Subcutaneous abdominal adipose tissue (tissue), 5 donors: Measurements from ENCODE around the gene ZNF710.
A peak's percentile ranks its signal among the peaks of the same experiment; 100 is the strongest.
"Not testable (repeated sequence)": the region's sequence is repeated elsewhere in the genome, so short reads cannot be mapped to it uniquely, and the experiment has no call there.

Source experiments
- H3K27ac ChIP-seq: one replicate; pipeline ENCODE4 v1.7.0; 2013; ENCODE audit warnings: low read depth, mild to moderate bottlenecking, inconsistent platforms, low read length, moderate library complexity
- H3K27me3 ChIP-seq, 5 donors: one replicate each; pipeline ENCODE4 v1.7.0; 2013; ENCODE audit warnings: low read length in 5 of 5, inconsistent platforms in 1 of 5; ENCODE audit not compliant: control insufficient read depth in 5 of 5, insufficient read depth in 4 of 5
- H3K36me3 ChIP-seq, 5 donors: one replicate each; pipeline ENCODE4 v1.7.0; 2013; ENCODE audit warnings: low read length in 5 of 5; ENCODE audit not compliant: control insufficient read depth in 5 of 5, insufficient read depth in 5 of 5
- H3K4me1 ChIP-seq, 5 donors: one replicate each; pipeline ENCODE4 v1.7.0; 2013; ENCODE audit warnings: low read length in 5 of 5, mild to moderate bottlenecking in 3 of 5, moderate library complexity in 1 of 5; ENCODE audit not compliant: control insufficient read depth in 5 of 5, insufficient read depth in 5 of 5
- H3K4me3 ChIP-seq, 5 donors: one replicate each; pipeline ENCODE4 v1.7.0; 2013; ENCODE audit warnings: low read length in 5 of 5, low read depth in 1 of 5
- H3K9ac ChIP-seq, 5 donors: one replicate each; pipeline ENCODE4 v1.7.0; 2013; ENCODE audit warnings: low read length in 5 of 5, mild to moderate bottlenecking in 4 of 5, moderate library complexity in 3 of 5
- H3K9me3 ChIP-seq, 5 donors: one replicate each; pipeline ENCODE4 v1.7.0; 2013; ENCODE audit warnings: low read length in 5 of 5; ENCODE audit not compliant: control insufficient read depth in 5 of 5
- donor health status: healthy.
- donor health status: healthy.
- donor health status: healthy.
- donor health status: healthy.
- donor health status: healthy.

The ZNF710 gene

GRCh38 chr15:90108038-90108437, 106.9 kb downstream of the ZNF710 start:
- H3K4me1 ChIP-seq, result peaks cover 0 to 26% (median 11%) of the 10 kb centered on the region in 5 donors
- H3K9ac ChIP-seq, H3K27ac ChIP-seq, H3K9me3 ChIP-seq, H3K36me3 ChIP-seq, H3K27me3 ChIP-seq, H3K4me3 ChIP-seq: not testable (repeated sequence)

GRCh38 chr15:90109163-90109751, 108.1 kb downstream of the ZNF710 start:
- H3K9me3 ChIP-seq, H3K27ac ChIP-seq, H3K27me3 ChIP-seq, H3K4me3 ChIP-seq, H3K9ac ChIP-seq, H3K36me3 ChIP-seq: not testable (repeated sequence)
- peaks cover 0 to 22% (median 11%) of the 10 kb centered on the region in 5 donors for H3K4me1 ChIP-seq

- no peak overlapping the region for H3K27ac ChIP-seq
- no peaks in the 10 kb centered on the region for H3K36me3 ChIP-seq
- H3K27me3 ChIP-seq, result no peaks in the 10 kb centered on the region
- H3K9me3 ChIP-seq, result peaks cover 3 to 16% (median 11%) of the 10 kb centered on the region in 5 donors
- no peak overlapping the region for H3K9ac ChIP-seq
- H3K4me1 ChIP-seq, result no peaks in the 10 kb centered on the region
- no peak overlapping the region for H3K4me3 ChIP-seq
Measured at GRCh38 chr15:90113166-90113565, 112.0 kb downstream of the ZNF710 start.

GRCh38 chr15:90114451-90114901, 113.4 kb downstream of the ZNF710 start:
- H3K4me3 ChIP-seq, result no peak overlapping the region
- H3K36me3 ChIP-seq, result no peaks in the 10 kb centered on the region
- H3K4me1 ChIP-seq, result no peaks in the 10 kb centered on the region
- H3K9me3 ChIP-seq, result peaks cover 3 to 16% (median 11%) of the 10 kb centered on the region in 5 donors
- no peak overlapping the region for H3K27ac ChIP-seq
- H3K27me3 ChIP-seq, result no peaks in the 10 kb centered on the region
- H3K9ac ChIP-seq, result no peak overlapping the region

GRCh38 chr15:90115783-90116182, 114.7 kb downstream of the ZNF710 start:
- H3K9ac ChIP-seq, result no peak overlapping the region
- H3K9me3 ChIP-seq, result peaks cover 3 to 16% (median 11%) of the 10 kb centered on the region in 5 donors

GRCh38 chr15:90119367-90119766, 118.2 kb downstream of the ZNF710 start:
- Histone ChIP-seq H3K36me3 (no peaks in the 10 kb centered on the region), H3K27me3 (no peaks in the 10 kb centered on the region), H3K9ac (no peak overlapping the region), H3K4me3 (no peak overlapping the region), H3K4me1 (no peaks in the 10 kb centered on the region), H3K27ac (no peak overlapping the region), H3K9me3 (peaks cover under 1 to 11% (median 8%) of the 10 kb centered on the region in 5 donors)

More at GRCh38 chr15:90115783-90116182, 114.7 kb downstream of the ZNF710 start:
- no peak overlapping the region for H3K27ac ChIP-seq
- no peaks in the 10 kb centered on the region for H3K36me3 ChIP-seq
- H3K27me3 ChIP-seq, result no peaks in the 10 kb centered on the region
- H3K4me3 ChIP-seq, result no peak overlapping the region
- H3K4me1 ChIP-seq, result no peaks in the 10 kb centered on the region

- no peak overlapping the region for H3K27ac ChIP-seq
- H3K4me1 ChIP-seq, result peaks cover 0 to under 1% (median 0%) of the 10 kb centered on the region in 5 donors
- H3K27me3 ChIP-seq, result no peaks in the 10 kb centered on the region
- no peak overlapping the region for H3K9ac ChIP-seq
- H3K4me3 ChIP-seq, result no peak overlapping the region
- no peaks in the 10 kb centered on the region for H3K36me3 ChIP-seq
- no peaks in the 10 kb centered on the region for H3K9me3 ChIP-seq
Measured at GRCh38 chr15:90121086-90121485, 120.0 kb downstream of the ZNF710 start.

- H3K36me3 ChIP-seq, result no peaks in the 10 kb centered on the region
- peaks cover 0 to 4% (median 0%) of the 10 kb centered on the region in 5 donors for H3K27me3 ChIP-seq
- H3K4me1 ChIP-seq, result peaks cover 0 to 12% (median 7%) of the 10 kb centered on the region in 5 donors
- no peak overlapping the region for H3K4me3 ChIP-seq
- no peaks in the 10 kb centered on the region for H3K9me3 ChIP-seq
- no peak overlapping the region for H3K9ac ChIP-seq
- H3K27ac ChIP-seq, result no peak overlapping the region
Measured at GRCh38 chr15:90124507-90124906, 123.4 kb downstream of the ZNF710 start.

- no peak overlapping the region for H3K27ac ChIP-seq
- H3K27me3 ChIP-seq, result peaks cover 0 to 4% (median 0%) of the 10 kb centered on the region in 5 donors
- no peaks in the 10 kb centered on the region for H3K9me3 ChIP-seq
- peaks cover 0 to 12% (median 7%) of the 10 kb centered on the region in 5 donors for H3K4me1 ChIP-seq
- no peak overlapping the region for H3K4me3 ChIP-seq
- no peaks in the 10 kb centered on the region for H3K36me3 ChIP-seq
- no peak overlapping the region for H3K9ac ChIP-seq
Measured at GRCh38 chr15:90126022-90126421, 124.9 kb downstream of the ZNF710 start.

GRCh38 chr15:90126596-90127435, 125.7 kb downstream of the ZNF710 start:
- H3K4me1 ChIP-seq, result peaks cover 0 to 12% (median 7%) of the 10 kb centered on the region in 5 donors
- H3K27ac ChIP-seq, result no peak overlapping the region
- peaks cover 0 to 4% (median 0%) of the 10 kb centered on the region in 5 donors for H3K27me3 ChIP-seq
- no peak overlapping the region for H3K9ac ChIP-seq
- H3K4me3 ChIP-seq, result peak overlapping the region in 1 of 5 donors; percentile 20
- no peaks in the 10 kb centered on the region for H3K9me3 ChIP-seq
- no peaks in the 10 kb centered on the region for H3K36me3 ChIP-seq
